Ovary (tissue), 9 donors: ENCODE data around the gene DNAJB2. TPM values are rescaled to one million over a fixed set of nuclear protein-coding genes. Genes with fewer than 3 reads are reported as not detected.

Experiments
- DNase-seq, 5 donors: peaks; one replicate each; pipeline ENCODE4 v3.0.0-alpha.2; 2019 to 2020
- H3K27ac ChIP-seq, 2 donors: fragments of 200-600 bp; one replicate each; pipeline versions ENCODE4 v1.5.1 to v1.8.0; 2019 to 2022
- H3K27me3 ChIP-seq: fragments of 200-600 bp; one replicate; pipeline ENCODE4 v1.8.0; 2022
- H3K36me3 ChIP-seq: fragments of 200-600 bp; sonication (generic); one replicate; pipeline ENCODE4 v1.5.1; 2019
- H3K4me1 ChIP-seq: one replicate; pipeline ENCODE4 v1.8.1; 2013; ENCODE audit warnings: mild to moderate bottlenecking, moderate library complexity; ENCODE audit not compliant: insufficient read depth
- H3K4me3 ChIP-seq: fragments of 200-600 bp; sonication (generic); one replicate; pipeline ENCODE4 v1.5.1; 2017
- H3K9me3 ChIP-seq, 2 donors: fragments of 200-600 bp in 1 of 2; sonication (generic) in 1 of 2; one replicate each; pipeline versions ENCODE4 v1.5.1 to v1.8.1; 2013 to 2019; ENCODE audit warnings: mild to moderate bottlenecking in 1 of 2, moderate library complexity in 1 of 2
- EP300 ChIP-seq: sonication (generic); formaldehyde crosslinking; IDR thresholded peaks from one replicate; pipeline ENCODE4 v1.6.1; 2017; ENCODE audit warnings: antibody characterized with exemption
- POLR2A ChIP-seq: fragments of 450-650 bp; IDR thresholded peaks from one replicate; pipeline ENCODE4 v1.6.1; 2017; ENCODE audit warnings: antibody characterized with exemption, mild to moderate bottlenecking, moderate library complexity
- WGBS, 3 donors: extraction: QIAGEN DNeasy Blood & Tissue Kit in 1 of 3; methylation state at CpG; one replicate each; pipeline versions ENCODE4 v1.1.5 to v1.1.7; 2013 to 2017; 5-methylcytosine and 5-hydroxymethylcytosine counted together
- intact Hi-C, 4 donors: fragments of 100-400 bp; cut with DNase I; formaldehyde crosslinking; loops; one replicate each; pipeline versions ENCODE4 v1.11.0 to v1.15.1; 2022 to 2023
- polyA plus RNA-seq, 2 donors: library from polyadenylated mRNA; stranded (reverse); fragments of 200-250 nt in 1 of 2; fragments of 350-450 nt in 1 of 2; fragmentation: Illumina TruSeq in 1 of 2; extraction: RNeasy Lipid Tissue Mini Kit (QIAGEN cat#74804) in 1 of 2; gene quantifications; one replicate each; pipeline ENCODE4 v1.2.3, GENCODE V29; 2013 to 2014
- total RNA-seq, 7 donors: library from RNA; depleted of rRNA in 2 of 7; stranded (reverse); fragments of >200 nt in 2 of 7; fragmentation: NEBNext Ultra II Directional in 3 of 7; extraction: Animal tissue kit (Norgen Biotek cat#: 25700) in 3 of 7; gene quantifications; one replicate each; pipeline versions ENCODE4 v1.1.0 to v1.2.4, GENCODE V29; 2016 to 2023
- TF ChIP-seq, protein P1 (sequence below), 3 donors: fragments of 450-650 bp in 2 of 3; fragments of 200-600 bp in 1 of 3; IDR thresholded peaks; one replicate each; pipeline versions ENCODE4 v1.5.1 to v1.8.0; 2016 to 2022; ENCODE audit warnings: antibody characterized with exemption in 3 of 3, mild to moderate bottlenecking in 1 of 3
- donor health status: DM: no; HTN: no; CAD: no; lungs with moderate emphysema.
- donor health status: DM: no; HTN: no; CAD: no.
- donor health status: Bipolar disorder and iron deficiency.
- donor health status: DM: yes; HTN: yes; CAD: no.
- donor health status: DM: no; HTN: no; CAD: no.
- donor health status: DM: yes; HTN: yes; CAD: no.

Gene DNAJB2
- total and polyA plus RNA-seq, 9 donors, result 34.0 to 101 (median 85.7) TPM

DNA sequence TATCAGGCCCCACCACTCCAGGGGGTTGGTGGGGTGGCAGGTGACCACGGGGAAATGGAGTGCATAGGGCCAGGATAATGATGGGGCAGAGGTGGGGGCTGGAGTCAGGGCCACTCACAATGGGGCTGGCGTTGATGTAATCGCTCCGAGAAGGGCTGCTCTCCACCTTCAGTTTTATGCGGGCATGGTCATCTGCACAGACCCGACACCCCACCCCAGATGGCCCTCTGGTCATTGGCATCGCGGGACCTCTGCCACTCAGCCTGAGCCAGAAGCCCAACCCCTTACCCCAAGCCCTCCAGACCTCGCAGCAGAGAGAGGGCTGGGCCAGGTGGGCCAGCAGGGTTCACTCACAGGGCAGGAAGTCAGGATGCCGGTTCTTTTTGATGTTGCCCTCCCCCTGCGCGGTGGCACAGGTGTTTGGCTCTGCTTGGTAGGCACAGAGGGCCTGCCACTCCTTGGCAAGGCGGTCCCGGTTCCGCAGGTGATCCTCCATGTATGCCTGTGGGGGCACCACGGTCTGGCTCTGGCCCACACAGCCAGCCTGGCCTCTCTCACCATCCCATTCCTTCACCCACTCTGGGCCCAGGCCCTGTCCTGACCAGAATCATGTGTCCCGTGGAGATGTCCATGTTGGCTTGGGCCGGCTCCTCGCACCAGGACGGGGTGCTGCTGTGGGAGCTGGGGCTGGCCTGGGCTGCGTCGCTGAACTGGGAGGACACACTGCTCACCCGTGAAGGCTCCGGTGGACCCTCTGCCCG, 17.6 kb downstream of the DNAJB2 start:
- TF ChIP-seq POLR2A (no peak), EP300 (no peak)
- TF ChIP-seq, protein P1, sequence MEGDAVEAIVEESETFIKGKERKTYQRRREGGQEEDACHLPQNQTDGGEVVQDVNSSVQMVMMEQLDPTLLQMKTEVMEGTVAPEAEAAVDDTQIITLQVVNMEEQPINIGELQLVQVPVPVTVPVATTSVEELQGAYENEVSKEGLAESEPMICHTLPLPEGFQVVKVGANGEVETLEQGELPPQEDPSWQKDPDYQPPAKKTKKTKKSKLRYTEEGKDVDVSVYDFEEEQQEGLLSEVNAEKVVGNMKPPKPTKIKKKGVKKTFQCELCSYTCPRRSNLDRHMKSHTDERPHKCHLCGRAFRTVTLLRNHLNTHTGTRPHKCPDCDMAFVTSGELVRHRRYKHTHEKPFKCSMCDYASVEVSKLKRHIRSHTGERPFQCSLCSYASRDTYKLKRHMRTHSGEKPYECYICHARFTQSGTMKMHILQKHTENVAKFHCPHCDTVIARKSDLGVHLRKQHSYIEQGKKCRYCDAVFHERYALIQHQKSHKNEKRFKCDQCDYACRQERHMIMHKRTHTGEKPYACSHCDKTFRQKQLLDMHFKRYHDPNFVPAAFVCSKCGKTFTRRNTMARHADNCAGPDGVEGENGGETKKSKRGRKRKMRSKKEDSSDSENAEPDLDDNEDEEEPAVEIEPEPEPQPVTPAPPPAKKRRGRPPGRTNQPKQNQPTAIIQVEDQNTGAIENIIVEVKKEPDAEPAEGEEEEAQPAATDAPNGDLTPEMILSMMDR (IDR thresholded peaks at IDR 0.05), result no peak
- Histone ChIP-seq H3K4me1 (peaks cover 3% of the 10 kb centered on the region), H3K4me3 (no peak overlapping the region), H3K27me3 (no peaks in the 10 kb centered on the region), H3K36me3 (no peaks in the 10 kb centered on the region), H3K27ac (no peak overlapping the region), H3K9me3 (no peaks in the 10 kb centered on the region)
- intact Hi-C loops, result loop anchor here in 3 of 4 donors (5.0 to 10.0 kb wide), 3 partner anchors 52 to 240 kb away; partner anchors contain the start of genes NHEJ1 (in 2 of the 3), GLB1L (in 1 of the 3) and STK16 (in 1 of the 3)
- DNase-seq, result peak in 2 of 5 donors; percentile 32 to 37
- WGBS, 3 donors, result 82 to 88% (median 88%) methylated on average over 25 of the region's 25 CpGs

DNA sequence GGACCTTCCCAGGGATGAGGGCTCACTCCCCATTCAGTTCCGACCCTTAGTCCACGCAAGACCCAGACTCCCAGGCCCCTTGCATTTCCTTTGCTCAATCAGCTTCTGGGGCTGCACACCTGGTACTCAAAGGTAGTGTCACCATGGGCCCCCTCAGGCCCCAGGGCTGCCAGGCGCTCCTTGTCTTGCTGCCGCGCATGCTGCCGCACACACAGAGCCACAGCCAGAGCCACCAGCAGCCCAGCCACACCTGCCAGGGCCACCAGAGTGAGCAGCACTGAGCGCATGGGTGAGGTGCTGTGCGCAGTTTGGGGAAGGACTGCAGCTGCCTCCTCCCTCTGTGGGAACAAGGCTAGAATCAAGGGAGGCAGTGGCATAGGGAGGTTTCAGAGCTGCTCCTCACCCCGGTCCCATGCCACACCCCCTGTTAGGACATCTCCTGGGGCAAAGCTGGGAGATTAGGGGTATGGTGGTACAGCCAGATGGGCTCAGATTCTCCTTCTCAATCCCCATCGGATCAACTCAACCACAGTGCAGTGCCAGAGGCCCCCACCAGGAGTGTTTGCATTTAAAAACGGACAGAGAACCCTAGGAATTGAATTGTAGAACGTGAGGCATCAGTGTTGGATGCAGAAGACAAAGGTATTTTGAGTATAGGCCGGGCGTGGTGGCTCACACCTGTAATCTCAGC, 18.7 kb downstream of the DNAJB2 start:
- H3K4me1 ChIP-seq, result peaks cover 3% of the 10 kb centered on the region
- intact Hi-C loops, result loop anchor here in 3 of 4 donors (5.0 to 10.0 kb wide), 3 partner anchors 53 to 241 kb away; partner anchors contain the start of genes NHEJ1 (in 2 of the 3), GLB1L (in 1 of the 3) and STK16 (in 1 of the 3)
- no peaks in the 10 kb centered on the region for H3K27me3 ChIP-seq
- no peak overlapping the region for H3K4me3 ChIP-seq
- peak in 1 of 5 donors; percentile 25 for DNase-seq
- WGBS, 3 donors, result 75 to 81% (median 76%) methylated on average over 14 of the region's 14 CpGs
- no peaks in the 10 kb centered on the region for H3K36me3 ChIP-seq
- no peaks in the 10 kb centered on the region for H3K9me3 ChIP-seq
- H3K27ac ChIP-seq, result no peak overlapping the region
- TF ChIP-seq, protein P1 (IDR thresholded peaks at IDR 0.05), result no peak
- TF ChIP-seq POLR2A (no peak), EP300 (no peak)

DNA sequence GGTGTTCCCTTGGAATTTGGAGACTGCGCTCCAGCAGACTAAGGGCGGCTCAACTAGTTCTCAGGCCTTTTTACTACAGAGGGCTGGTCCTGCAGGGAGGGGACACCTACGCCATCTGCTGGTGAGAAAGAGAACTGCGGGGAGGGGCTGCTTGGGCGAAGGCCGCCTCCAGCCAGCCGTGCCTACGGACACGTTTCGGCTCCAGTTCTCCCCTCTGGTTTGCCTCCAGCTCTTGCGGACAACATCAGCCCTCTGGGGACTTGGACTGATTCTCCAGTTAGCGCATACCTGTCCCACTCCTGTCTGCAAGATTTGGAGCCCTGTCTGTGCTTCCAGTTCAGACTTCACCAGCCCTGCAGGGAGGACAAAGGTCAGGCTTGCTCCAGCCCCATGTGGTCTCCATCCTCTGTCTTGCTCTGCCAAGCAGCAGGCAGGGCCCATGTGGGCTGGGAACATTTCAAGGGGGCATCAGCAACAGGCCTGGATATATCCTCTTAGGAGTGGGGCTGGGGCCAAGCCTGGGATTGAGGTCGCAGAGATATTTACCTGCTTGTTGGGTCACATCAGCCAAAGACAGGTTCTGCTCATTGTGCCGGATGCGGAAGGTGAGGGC, 19.7 kb downstream of the DNAJB2 start:
- H3K4me1 ChIP-seq, result peaks cover 3% of the 10 kb centered on the region
- intact Hi-C loops, result loop anchor here in 3 of 4 donors (5.0 to 10.0 kb wide), 3 partner anchors 54 to 242 kb away; partner anchors contain the start of genes NHEJ1 (in 2 of the 3), GLB1L (in 1 of the 3) and STK16 (in 1 of the 3)
- 19 to 24% (median 21%) methylated on average over 13 to 15 of the region's 15 CpGs for WGBS, 3 donors

More for the DNA sequence above, 19.7 kb downstream of the DNAJB2 start:
- no peak for TF ChIP-seq POLR2A
- TF ChIP-seq EP300, result no peak
- TF ChIP-seq, protein P1 (IDR thresholded peaks at IDR 0.05), result peak; percentile 89 to 96 (median 91)
- H3K36me3 ChIP-seq, result no peaks in the 10 kb centered on the region
- no peak overlapping the region for H3K4me3 ChIP-seq
- H3K9me3 ChIP-seq, result no peaks in the 10 kb centered on the region
- DNase-seq, result peak; percentile 77 to 93 (median 89)
- no peaks in the 10 kb centered on the region for H3K27me3 ChIP-seq
- H3K27ac ChIP-seq, result no peak overlapping the region
